Panc1 (cell line): ENCODE measurements around the gene RWDD4. TPM values are rescaled to one million over a fixed set of nuclear protein-coding genes. Genes with fewer than 3 reads are reported as not detected.

Experiments used
- ATAC-seq: fragments of 200-7000 bp; cut with Tn5 transposase; 2 replicates; pipeline ENCODE4 v1.9.1; 2020; ENCODE audit warnings: mild to moderate bottlenecking, moderate library complexity
- BruUV-seq: library from RNA; stranded (reverse); fragments of 400-500 nt; replicated peaks from 2 replicates; lab custom pipeline; 2021; lab: Mats Ljungman, UMichigan
- CTCF ChIA-PET: fragments of 300-600 bp; sonication (Branson Sonifier 250); formaldehyde crosslinking; loops from one replicate; lab custom pipeline; 2022; ENCODE audit warnings: antibody characterized with exemption; lab: Charles Lee
- POLR2A ChIA-PET: fragments of 300-600 bp; sonication (Branson Sonifier 250); formaldehyde crosslinking; loops from one replicate; lab custom pipeline; 2022; ENCODE audit warnings: antibody characterized with exemption; lab: Charles Lee
- DNase-seq: peaks from one replicate; pipeline ENCODE4 v3.0.0-alpha.2; 2010; ENCODE audit warnings: low read depth, low spot score
- H3K27ac ChIP-seq: 2 replicates; pipeline ENCODE4 v1.5.1; 2011; ENCODE audit warnings: mild to moderate bottlenecking, low read length, inconsistent platforms
- H3K27me3 ChIP-seq: fragments of 200-500 bp; sonication (Bioruptor generic); 2 replicates; pipeline ENCODE4 v1.6.0; 2014; ENCODE audit warnings: low read length, inconsistent platforms; ENCODE audit not compliant: control insufficient read depth, insufficient read depth
- H3K36me3 ChIP-seq: fragments of 200-500 bp; sonication (Bioruptor generic); 2 replicates; pipeline ENCODE4 v1.5.1; 2014; ENCODE audit warnings: inconsistent platforms, mild to moderate bottlenecking, low read length, moderate library complexity; ENCODE audit not compliant: control insufficient read depth, insufficient read depth
- H3K4me1 ChIP-seq: 2 replicates; pipeline ENCODE4 v1.5.1; 2011; ENCODE audit warnings: inconsistent platforms, mild to moderate bottlenecking, low read length, moderate library complexity; ENCODE audit not compliant: control insufficient read depth, insufficient read depth
- H3K4me3 ChIP-seq, 2 experiments: 2 replicates each; pipeline ENCODE4 v1.5.1; 2011 to 2012; ENCODE audit warnings: low read depth in 2 of 2, low read length in 2 of 2, mild to moderate bottlenecking in 2 of 2, inconsistent platforms in 1 of 2, moderate library complexity in 1 of 2
- H3K9me3 ChIP-seq: fragments of 200-500 bp; sonication (Bioruptor generic); 2 replicates; pipeline ENCODE4 v1.5.1; 2014; ENCODE audit warnings: low read depth, mild to moderate bottlenecking, inconsistent platforms, low read length, moderate library complexity; ENCODE audit not compliant: control insufficient read depth, insufficient read depth
- CTCF ChIP-seq: fragments of 450-650 bp; IDR thresholded peaks from 2 replicates; pipeline ENCODE4 v1.5.1; 2017; ENCODE audit warnings: mild to moderate bottlenecking
- POLR2AphosphoS5 ChIP-seq: IDR thresholded peaks from 2 replicates; pipeline ENCODE4 v1.6.1; 2012; ENCODE audit warnings: mild to moderate bottlenecking, low read depth, low read length, moderate library complexity
- REST ChIP-seq, 2 experiments: IDR thresholded peaks; 2 replicates each; pipeline ENCODE4 v1.6.1; 2011 to 2012; ENCODE audit warnings: low read depth in 2 of 2, control low read depth in 1 of 2, low read length in 1 of 2, mild to moderate bottlenecking in 1 of 2, moderate library complexity in 1 of 2; ENCODE audit not compliant: insufficient read depth in 1 of 2
- SIN3A ChIP-seq: IDR thresholded peaks from 2 replicates; pipeline ENCODE4 v1.6.1; 2012; ENCODE audit warnings: low read depth, mild to moderate bottlenecking, low read length, moderate library complexity, borderline replicate concordance; ENCODE audit not compliant: insufficient read depth
- TCF7L2 ChIP-seq: IDR thresholded peaks from 2 replicates; pipeline ENCODE4 v1.6.1; 2011; ENCODE audit warnings: mild to moderate bottlenecking, low read depth, low read length, inconsistent platforms
- in situ Hi-C: cut with HindIII; loops from 2 replicates; pipeline ENCODE4 v1.10.0; 2016; ENCODE audit warnings: low sequenced_read_pairs, low pct_unique_long_range_greater_than_20kb
- intact Hi-C: fragments of 100-400 bp; cut with micrococcal nuclease; formaldehyde crosslinking; loops from one replicate; pipeline ENCODE4 v1.10.0; 2022; ENCODE audit not compliant: unreplicated experiment
- total RNA-seq: library from RNA; stranded (reverse); gene quantifications from one replicate; pipeline ENCODE4 v1.2.1, GENCODE V29; 2021; ENCODE audit not compliant: unreplicated experiment

Gene RWDD4
- total RNA-seq, 1 experiment from 2014 or later = 27.4 TPM

- BruUV-seq = no TSS peak
- H3K36me3 ChIP-seq = no peaks in the 10 kb centered on the region
- no peak overlapping the region for H3K4me3 ChIP-seq
- in situ Hi-C loops = no loop called here
- H3K4me1 ChIP-seq = no peaks in the 10 kb centered on the region; the same call in 1 of the 2 replicates
- DNase-seq (no peak), ATAC-seq (0 out of 2 replicates have a peak, but pooled peaks have one; percentile 24)
- no peak overlapping the region for H3K27ac ChIP-seq
- CTCF ChIA-PET = no interaction called here
- TF ChIP-seq REST (IDR thresholded peaks at IDR 0.05; ENCODE audit: insufficient read depth in 1 of 2, low read depth in 2 of 2, low read length in 1 of 2) (no peak), SIN3A (no peak), TCF7L2 (no peak), CTCF (no peak), POLR2AphosphoS5 (no peak)
- H3K27me3 ChIP-seq = no peaks in the 10 kb centered on the region
- intact Hi-C loops = no loop called here
- H3K9me3 ChIP-seq = no peaks in the 10 kb centered on the region
- POLR2A ChIA-PET = interaction anchor here (0.7 kb wide), 1 partner anchor 16 kb away, joined by 4 read pairs; no protein-coding TSS in a partner anchor
These were observed 47.7 kb downstream of the RWDD4 start for GRCh38 chr4:183611210-183611830.

- no TSS peak for BruUV-seq
- intact Hi-C loops (no loop called here), in situ Hi-C loops (no loop called here)
- Histone ChIP-seq H3K4me3 (no peak overlapping the region), H3K36me3 (no peaks in the 10 kb centered on the region), H3K4me1 (no peaks in the 10 kb centered on the region; the same call in 1 of the 2 replicates), H3K27me3 (no peaks in the 10 kb centered on the region), H3K27ac (no peak overlapping the region), H3K9me3 (no peaks in the 10 kb centered on the region)
- ATAC-seq (no peak), DNase-seq (no peak)
- TF ChIP-seq REST (IDR thresholded peaks at IDR 0.05; ENCODE audit: insufficient read depth in 1 of 2, low read depth in 2 of 2, low read length in 1 of 2) (no peak), SIN3A (no peak), CTCF (no peak), TCF7L2 (no peak), POLR2AphosphoS5 (no peak)
- ChIA-PET POLR2A (interaction anchor here (0.7 kb wide), 1 partner anchor 15 kb away, joined by 4 read pairs; no protein-coding TSS in a partner anchor), CTCF (no interaction called here)
These were observed 48.4 kb downstream of the RWDD4 start for GRCh38 chr4:183610613-183611012.
